Neural progenitor cell (in vitro differentiated cells): ENCODE data around the gene TPGS2.
A peak's percentile ranks its signal among the peaks of the same experiment; 100 is the strongest.

Source experiments
- EZH2 ChIP-seq: fragments of 200-600 bp; sonication (generic); IDR thresholded peaks from 2 replicates; pipeline ENCODE4 v1.6.1; 2017; ENCODE audit warnings: antibody characterized with exemption, mild to moderate bottlenecking, moderate library complexity
- TF ChIP-seq, protein P1 (sequence below): fragments of 200-600 bp; sonication (generic); IDR thresholded peaks from 2 replicates; pipeline ENCODE4 v1.5.1; 2017; ENCODE audit warnings: antibody characterized with exemption, mild to moderate bottlenecking

DNA sequence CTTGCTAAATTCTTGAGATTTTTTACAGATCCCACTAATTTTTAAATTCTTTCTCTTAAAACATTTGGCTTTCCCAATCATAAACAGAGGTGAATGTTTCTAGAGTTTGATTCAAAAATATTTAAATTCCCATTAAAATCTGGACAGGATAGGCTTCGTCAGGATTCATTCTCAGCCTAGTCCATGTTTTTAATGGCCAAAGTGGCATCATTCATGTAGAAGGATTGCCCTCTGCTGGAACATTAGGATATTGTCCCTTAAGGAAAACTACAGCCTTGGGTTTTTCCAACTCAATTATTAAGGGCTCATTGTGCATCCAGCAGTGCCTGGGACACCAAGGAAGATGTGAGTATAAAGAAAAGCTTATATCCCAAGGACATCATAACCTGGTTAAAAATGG is 71.7 kb downstream of the TPGS2 start:
- TF ChIP-seq, protein P1, sequence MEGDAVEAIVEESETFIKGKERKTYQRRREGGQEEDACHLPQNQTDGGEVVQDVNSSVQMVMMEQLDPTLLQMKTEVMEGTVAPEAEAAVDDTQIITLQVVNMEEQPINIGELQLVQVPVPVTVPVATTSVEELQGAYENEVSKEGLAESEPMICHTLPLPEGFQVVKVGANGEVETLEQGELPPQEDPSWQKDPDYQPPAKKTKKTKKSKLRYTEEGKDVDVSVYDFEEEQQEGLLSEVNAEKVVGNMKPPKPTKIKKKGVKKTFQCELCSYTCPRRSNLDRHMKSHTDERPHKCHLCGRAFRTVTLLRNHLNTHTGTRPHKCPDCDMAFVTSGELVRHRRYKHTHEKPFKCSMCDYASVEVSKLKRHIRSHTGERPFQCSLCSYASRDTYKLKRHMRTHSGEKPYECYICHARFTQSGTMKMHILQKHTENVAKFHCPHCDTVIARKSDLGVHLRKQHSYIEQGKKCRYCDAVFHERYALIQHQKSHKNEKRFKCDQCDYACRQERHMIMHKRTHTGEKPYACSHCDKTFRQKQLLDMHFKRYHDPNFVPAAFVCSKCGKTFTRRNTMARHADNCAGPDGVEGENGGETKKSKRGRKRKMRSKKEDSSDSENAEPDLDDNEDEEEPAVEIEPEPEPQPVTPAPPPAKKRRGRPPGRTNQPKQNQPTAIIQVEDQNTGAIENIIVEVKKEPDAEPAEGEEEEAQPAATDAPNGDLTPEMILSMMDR = peak; percentile 70
- no peak for TF ChIP-seq EZH2
